Stimulated activated CD8-positive, alpha-beta memory T cell treated with anti-CD3 and anti-CD28 coated beads, Interleukin-4, amount 100 ng/mL, for 4 hours (primary cell): ENCODE data around the gene DLGAP4.
"Not testable (repeated sequence)": the region's sequence is repeated elsewhere in the genome, so short reads cannot be mapped to it uniquely, and the experiment has no call there.

Experiments used
- DNase-seq, 2 donors: peaks; one replicate each; pipeline ENCODE4 v3.0.0-alpha.2; 2020; ENCODE audit warnings: low read depth in 2 of 2, low spot score in 1 of 2

Gene DLGAP4

GRCh38 chr20:36468149-36469000 is 162.2 kb downstream of the DLGAP4 start:
- DNase-seq, result no peak

DNA sequence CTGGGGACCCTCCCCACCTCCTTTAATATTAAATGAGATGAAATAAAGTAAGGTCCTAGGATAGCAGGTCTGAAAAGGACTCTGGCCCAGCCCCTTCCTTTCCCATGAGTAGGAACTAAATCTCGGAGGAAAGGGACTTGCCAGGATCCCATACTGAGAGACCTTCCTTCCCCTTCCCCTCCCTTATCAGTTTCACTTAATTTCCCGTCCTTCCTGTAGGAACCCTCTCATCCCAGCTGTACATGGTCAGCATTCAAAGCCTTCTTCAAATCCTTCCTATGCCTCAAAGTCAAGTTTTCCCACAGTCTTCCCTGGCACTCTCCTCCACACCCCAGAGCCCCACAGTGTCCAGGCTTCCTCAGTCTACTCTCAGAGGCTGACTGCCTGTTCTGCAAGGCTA is 163.8 kb downstream of the DLGAP4 start:
- DNase-seq, result no peak

- no peak for DNase-seq
Measured at GRCh38 chr20:36471885-36472636, 165.9 kb downstream of the DLGAP4 start.

- DNase-seq, result no peak
Measured at GRCh38 chr20:36472637-36473090, 166.5 kb downstream of the DLGAP4 start.

- DNase-seq, result no peak
Measured at GRCh38 chr20:36473164-36473563, 167.0 kb downstream of the DLGAP4 start.

- no peak for DNase-seq
Measured at GRCh38 chr20:36474563-36474962, 168.4 kb downstream of the DLGAP4 start.

DNA sequence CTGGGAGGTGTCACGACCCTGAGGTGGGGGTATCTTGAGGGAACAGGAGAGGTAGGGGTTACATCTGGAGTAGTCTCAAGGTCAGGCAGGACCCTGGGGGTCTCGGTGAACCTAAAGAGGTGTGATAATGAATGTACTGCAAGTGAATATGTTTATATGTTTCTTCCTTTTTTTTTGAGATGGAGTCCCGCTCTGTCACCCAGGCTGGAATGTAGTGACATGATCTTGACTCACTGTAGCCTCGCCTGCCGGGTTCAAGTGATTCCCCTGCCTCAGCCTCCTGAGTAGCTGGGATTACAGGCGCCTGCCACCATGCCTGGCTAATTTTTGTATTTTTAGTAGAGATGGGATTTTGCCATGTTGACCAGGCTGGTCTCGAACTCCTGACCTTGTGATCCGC is 168.9 kb downstream of the DLGAP4 start:
- DNase-seq, result not testable (repeated sequence)

DNA sequence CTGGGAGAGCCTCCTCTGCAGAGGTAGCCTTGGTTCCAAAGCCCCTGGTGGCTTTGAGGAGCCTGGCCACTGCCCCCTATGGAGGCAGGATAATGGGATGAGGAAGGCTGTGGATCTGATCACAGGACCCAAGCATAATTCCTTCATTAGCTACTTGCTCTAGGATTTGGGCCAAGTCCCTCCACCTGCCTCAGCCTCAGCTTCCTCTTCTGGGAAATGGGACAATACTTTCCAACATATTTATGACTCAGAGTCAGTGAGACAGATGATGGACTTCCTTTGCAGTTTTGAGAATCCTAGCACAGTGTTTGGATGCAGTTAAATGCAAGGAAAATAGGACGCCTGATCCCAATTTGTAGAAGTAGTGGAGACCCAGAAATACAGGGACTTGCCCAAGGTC is 171.3 kb downstream of the DLGAP4 start:
- no peak for DNase-seq

- DNase-seq, result no peak
Measured at GRCh38 chr20:36478137-36478905, 172.2 kb downstream of the DLGAP4 start.

DNA sequence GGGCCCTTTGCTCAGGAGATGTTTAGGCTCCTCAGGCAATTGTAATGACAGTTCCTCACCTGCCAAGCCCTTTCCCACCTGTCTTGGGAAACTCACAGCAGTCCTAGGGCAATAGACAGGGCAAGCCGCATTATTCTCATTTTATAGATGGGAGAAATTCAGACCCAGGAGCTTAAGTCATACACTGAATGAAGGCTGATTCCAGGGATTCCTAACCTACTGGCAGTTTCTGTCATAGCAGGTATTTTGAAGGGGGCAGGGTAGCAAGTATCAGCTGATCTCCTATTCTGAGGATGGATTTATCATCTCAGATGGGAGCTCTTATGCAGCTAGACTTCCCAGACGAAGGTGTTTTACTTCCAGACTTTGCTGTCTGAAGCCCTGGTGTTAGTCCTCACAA is 173.8 kb downstream of the DLGAP4 start:
- no peak for DNase-seq

DNA sequence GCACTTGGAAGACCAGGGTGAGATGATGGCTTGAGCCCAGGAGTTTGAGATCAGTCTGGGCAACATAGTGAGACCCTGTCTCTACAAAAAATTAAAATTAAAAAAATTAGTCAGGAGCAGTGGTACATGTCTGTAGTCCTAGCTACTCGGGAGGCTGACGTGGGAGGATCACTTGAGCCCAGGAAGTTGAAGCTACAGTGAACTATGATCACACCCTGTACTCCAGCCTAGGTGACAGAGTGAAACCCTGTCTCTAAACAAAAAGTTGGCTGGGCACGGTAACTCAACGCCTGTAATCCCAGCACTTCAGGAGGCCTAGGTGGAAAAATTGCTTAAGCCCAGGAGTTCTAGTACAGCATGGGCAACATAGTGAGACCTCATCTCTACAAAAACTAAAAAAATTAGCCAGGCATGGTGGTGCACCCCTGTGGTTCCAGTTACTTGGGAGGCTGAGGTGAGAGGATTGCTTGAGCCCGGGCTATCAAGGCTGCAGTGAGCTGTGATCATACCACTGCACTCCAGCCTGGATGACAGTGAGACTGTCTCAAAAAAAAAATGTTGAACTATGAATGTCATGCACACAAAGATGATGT is 174.4 kb downstream of the DLGAP4 start:
- DNase-seq, result no peak

DNA sequence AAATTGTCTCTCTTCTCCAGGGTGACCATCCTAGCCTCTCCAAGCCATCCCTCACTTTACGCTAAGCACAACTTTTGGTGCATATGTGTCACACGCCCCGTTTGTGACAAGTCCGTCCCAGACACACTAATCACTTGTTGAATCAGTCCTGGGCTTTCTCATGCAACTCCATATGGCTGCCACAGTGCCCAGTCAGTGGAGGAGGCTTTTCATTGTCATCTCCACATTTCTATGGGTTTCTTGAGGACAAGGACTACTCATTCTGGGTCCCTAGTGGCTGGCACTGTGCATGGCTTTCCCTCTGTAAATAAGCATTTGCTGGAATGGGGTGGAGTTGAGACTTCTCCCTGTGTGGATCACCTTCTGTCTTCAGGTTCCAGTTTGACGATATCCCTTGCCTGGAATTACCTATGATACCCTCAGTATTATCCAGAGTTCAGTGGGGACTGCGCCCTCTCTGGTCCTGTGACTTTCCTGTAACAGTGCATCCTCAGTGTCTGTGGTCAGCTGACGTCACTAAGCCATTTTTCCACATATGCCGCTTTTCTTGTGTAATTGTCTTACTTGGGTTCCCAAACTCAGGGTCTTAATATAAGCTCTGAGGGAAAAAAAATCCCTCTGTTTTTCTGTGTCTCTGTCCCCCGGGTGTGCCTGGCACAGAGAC is 175.4 kb downstream of the DLGAP4 start:
- DNase-seq, result no peak

GRCh38 chr20:36482044-36482473 is 175.9 kb downstream of the DLGAP4 start:
- no peak for DNase-seq

- no peak for DNase-seq
Measured at GRCh38 chr20:36483209-36483918, 177.2 kb downstream of the DLGAP4 start.

- no peak for DNase-seq
Measured at GRCh38 chr20:36483919-36484808, 178.0 kb downstream of the DLGAP4 start.

GRCh38 chr20:36485286-36485685 is 179.1 kb downstream of the DLGAP4 start:
- no peak for DNase-seq

GRCh38 chr20:36487069-36487468 is 180.9 kb downstream of the DLGAP4 start:
- no peak for DNase-seq

- no peak for DNase-seq
Measured at GRCh38 chr20:36490191-36490590, 184.1 kb downstream of the DLGAP4 start.
